HFF-Myc (cell line): ENCODE data around the gene LRRC63.

Source experiments
- DNase-seq: peaks from one replicate; pipeline ENCODE4 v3.0.0-alpha.2; 2011; ENCODE audit warnings: low read depth; ENCODE audit errors: extremely low read depth
- H3K4me3 ChIP-seq: replicated peaks from 2 replicates; pipeline ENCODE4 v1.5.1; 2011; ENCODE audit warnings: low read depth, mild to moderate bottlenecking, control low read depth, low read length
- CTCF ChIP-seq: IDR thresholded peaks from 2 replicates; pipeline ENCODE4 v1.5.1; 2012; ENCODE audit warnings: mild to moderate bottlenecking, low read depth, low read length, control low read depth; ENCODE audit errors: missing control alignments

The LRRC63 gene

GRCh38 chr13:46296115-46296822 is 84.5 kb downstream of the LRRC63 start:
- DNase-seq: peak; percentile 41
- no peak overlapping the region for H3K4me3 ChIP-seq
- TF ChIP-seq CTCF: no peak

- no peak for TF ChIP-seq CTCF
- no peak overlapping the region for H3K4me3 ChIP-seq
- DNase-seq: peak; percentile 52
Observed at GRCh38 chr13:46296921-46297320, 85.2 kb downstream of the LRRC63 start.

GRCh38 chr13:46297361-46297811 is 85.7 kb downstream of the LRRC63 start:
- no peak for TF ChIP-seq CTCF
- H3K4me3 ChIP-seq: no peak overlapping the region
- DNase-seq: no peak

- H3K4me3 ChIP-seq: no peak overlapping the region
- no peak for DNase-seq
- TF ChIP-seq CTCF: no peak
Observed at GRCh38 chr13:46303742-46304385, 92.1 kb downstream of the LRRC63 start.

- no peak for DNase-seq
- TF ChIP-seq CTCF: no peak
- H3K4me3 ChIP-seq: no peak overlapping the region
Observed at GRCh38 chr13:46304546-46304945, 92.8 kb downstream of the LRRC63 start.

GRCh38 chr13:46307554-46307953 is 95.8 kb downstream of the LRRC63 start:
- no peak for TF ChIP-seq CTCF
- no peak for DNase-seq
- no peak overlapping the region for H3K4me3 ChIP-seq
